ENCODE data around the gene GPD2.

GRCh38 chr2:156474401-156474800 is 38.2 kb downstream of the GPD2 start:
- TF ChIP-seq POLR2A (IDR thresholded peaks at IDR 0.05) (no peak), CTCF (IDR thresholded peaks at IDR 0.05) (no peak)
